Measurements from ENCODE around the gene SEMA3B.
A peak's percentile ranks its signal among the peaks of the same experiment; 100 is the strongest.
"Not testable (repeated sequence)": the region's sequence is repeated elsewhere in the genome, so short reads cannot be mapped to it uniquely, and the experiment has no call there.

Gene SEMA3B

DNA sequence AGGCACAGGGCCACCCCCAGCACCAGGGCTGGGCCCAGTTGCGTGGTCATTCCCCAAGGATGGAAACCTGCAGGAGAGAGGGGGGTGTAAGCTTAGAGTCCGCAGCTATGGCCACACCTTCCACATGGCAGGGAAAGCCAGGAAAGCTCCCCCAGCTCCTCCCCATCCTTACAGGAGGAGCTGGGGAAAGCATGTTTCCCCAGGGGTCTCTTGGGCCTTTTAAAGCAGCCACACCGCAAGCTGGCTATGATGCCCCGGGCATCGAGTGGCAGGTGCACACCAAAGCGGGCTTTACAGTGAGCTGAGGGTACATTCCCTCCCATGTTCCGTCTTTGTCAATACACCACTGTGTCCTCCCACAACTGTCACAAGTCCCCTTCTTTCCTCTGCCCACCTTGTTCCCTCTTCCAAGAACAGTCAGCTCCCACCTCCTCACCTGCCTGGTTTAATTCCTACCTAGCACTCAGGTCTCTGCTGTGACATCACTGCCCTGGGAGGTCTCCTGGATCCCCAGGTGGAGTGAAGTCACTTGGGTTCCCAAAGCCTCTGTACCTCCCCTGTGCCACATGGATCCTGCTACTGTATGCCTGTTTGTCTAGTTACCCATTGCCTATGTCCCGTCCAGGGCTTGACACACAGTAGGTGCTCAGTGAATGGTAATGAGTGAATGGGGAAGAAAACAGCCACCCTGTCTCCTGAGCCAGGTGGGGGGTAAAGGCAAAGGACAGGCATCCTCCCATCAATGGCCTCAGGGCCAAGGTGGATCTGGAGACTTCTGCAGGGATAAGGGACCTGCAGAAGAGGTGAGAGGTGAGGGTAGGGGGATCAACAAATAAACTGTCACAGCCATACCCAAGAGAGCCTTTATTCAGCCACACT is 26.8 kb downstream of the SEMA3B start:
- DNase-seq, result no peak

DNA sequence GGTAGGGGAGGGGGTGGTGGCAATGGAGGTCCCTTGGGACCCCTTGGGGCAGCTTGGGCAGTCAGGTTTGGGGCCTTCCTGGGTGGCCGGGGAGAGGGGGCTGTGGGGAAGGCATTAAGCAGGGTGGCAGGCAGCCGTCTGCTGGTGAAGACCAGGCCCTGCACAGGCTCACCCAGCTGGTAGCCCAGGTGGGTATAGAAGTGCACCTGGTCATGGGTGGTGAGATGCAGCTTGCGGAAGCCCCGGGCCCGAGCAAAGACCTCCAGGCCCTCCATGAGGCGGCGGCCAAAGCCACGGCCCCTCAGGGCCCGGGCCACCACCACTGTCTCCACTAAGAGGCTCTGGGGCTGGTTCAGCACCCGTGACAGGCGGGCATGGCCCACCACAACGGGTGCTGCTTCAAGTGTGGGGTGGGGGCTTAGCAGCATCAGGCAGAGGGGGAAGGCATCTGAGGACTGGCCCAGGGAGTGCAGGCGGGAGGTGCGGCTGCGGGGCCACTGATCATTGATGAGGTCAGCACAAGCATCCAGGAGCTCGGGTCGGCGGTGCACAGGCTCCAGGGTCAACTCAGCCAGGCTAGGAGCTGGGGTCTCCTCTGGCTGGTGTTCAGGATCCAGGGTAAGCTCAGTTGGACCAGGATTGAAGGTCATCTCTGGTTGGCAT is 27.9 kb downstream of the SEMA3B start:
- no peak for DNase-seq

GRCh38 chr3:50297384-50297775 is 28.4 kb downstream of the SEMA3B start:
- DNase-seq, result no peak

- DNase-seq, result peak; percentile 26
Observed at GRCh38 chr3:50297896-50298725, 29.2 kb downstream of the SEMA3B start.

GRCh38 chr3:50298836-50299637 is 30.1 kb downstream of the SEMA3B start, which contains the start of the genes HYAL3 and NAA80:
Gene HYAL3, minus strand, starts transcription at chr3:50299405. Its CDS starts 3,803 bp downstream, at chr3:50295602.
Gene NAA80, minus strand, starts transcription at chr3:50299405. Its CDS starts 1,942 bp downstream, at chr3:50297463.
- DNase-seq, result peak; percentile 100

- no peak for DNase-seq
Observed at GRCh38 chr3:50299638-50299928, 30.6 kb downstream of the SEMA3B start.

DNA sequence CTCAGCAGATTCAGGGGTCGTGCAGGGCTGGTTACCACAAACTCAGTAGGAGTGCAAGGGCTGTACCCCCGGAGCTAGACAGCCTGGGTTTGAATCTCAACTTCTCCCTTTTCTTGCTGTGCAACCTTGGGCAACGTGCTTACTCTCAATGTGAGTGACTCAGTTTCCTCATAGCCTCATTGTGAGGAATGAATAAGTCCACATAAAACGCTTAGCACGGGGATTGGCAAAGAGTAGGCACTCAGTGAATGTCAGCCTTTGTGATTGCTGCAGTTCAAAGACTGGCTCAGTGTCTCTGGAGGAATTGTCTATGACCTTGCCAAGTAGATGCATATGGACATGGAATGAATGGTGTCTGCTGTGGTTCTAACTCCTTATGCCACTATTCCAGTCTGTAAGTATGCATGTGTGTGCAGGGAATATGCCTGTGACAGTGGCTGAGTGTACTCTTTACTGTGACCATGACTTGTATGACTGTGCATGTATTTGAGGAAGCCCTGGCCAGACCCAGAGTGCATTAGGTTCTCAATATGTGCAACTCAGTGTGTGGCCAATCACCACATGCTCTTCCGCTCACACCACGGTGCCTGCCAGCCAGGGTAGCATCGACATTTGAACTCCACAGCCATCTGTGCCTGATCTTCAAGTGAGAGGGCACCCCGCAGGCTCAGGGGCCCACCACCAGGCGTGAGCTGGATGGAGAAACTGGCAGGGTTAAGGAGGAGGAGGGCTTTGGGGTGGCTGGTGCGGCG is 31.2 kb downstream of the SEMA3B start:
- DNase-seq, result no peak

GRCh38 chr3:50300681-50301254 is 31.8 kb downstream of the SEMA3B start:
- no peak for DNase-seq

- no peak for DNase-seq
Observed at GRCh38 chr3:50302095-50303012, 33.4 kb downstream of the SEMA3B start.

GRCh38 chr3:50303013-50303815 is 34.3 kb downstream of the SEMA3B start, which contains the start of gene HYAL1:
Gene HYAL1, minus strand, starts transcription at chr3:50303574. Its CDS starts 618 bp downstream, at chr3:50302956.
- DNase-seq, result no peak

GRCh38 chr3:50304601-50305000 is 35.7 kb downstream of the SEMA3B start:
- DNase-seq, result no peak

GRCh38 chr3:50312041-50312440 is 43.1 kb downstream of the SEMA3B start:
- not testable (repeated sequence) for DNase-seq

DNA sequence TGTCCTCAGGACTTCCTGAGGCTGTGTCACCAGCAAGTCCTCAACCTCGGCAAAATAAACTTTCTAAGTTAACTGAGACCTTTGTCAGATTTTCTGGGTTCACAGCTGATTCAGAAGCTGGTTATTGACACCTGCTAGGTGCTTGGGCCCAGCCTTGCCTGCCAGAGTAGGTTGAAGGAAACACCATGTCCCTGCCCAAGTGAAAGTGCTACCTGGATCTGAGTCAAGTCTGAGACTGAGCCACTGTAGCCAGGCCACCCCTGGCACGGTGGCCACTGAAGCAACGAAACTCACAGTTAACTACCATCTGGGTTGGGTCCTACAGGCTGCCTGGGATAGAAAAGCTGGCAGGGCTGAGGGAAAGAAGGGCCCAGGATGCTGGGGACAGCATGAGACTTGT is 45.4 kb downstream of the SEMA3B start:
- DNase-seq, result no peak

- no peak for DNase-seq
Observed at GRCh38 chr3:50314816-50315215, 45.9 kb downstream of the SEMA3B start.

GRCh38 chr3:50316657-50317242 is 47.8 kb downstream of the SEMA3B start:
- peak; percentile 81 for DNase-seq

DNA sequence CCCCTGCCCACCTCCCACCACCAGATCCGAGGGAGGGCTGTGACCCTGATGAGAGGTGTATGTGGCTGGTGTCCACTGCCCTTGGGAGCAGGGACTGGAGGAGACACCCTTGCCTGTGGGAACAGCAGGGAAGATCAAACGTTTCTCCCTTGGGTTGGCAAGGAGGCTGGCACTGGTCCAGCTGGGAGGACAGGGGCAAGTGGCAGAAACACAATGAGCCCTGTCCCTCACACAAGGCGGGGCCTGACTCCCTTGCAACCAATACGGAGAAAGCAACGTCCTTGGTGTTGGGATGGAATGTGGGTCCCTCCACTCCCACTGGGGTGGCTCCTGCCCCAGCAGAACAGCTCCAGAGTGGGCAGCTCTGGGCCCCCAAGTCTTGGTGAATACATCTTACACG is 48.4 kb downstream of the SEMA3B start:
- no peak for DNase-seq

DNA sequence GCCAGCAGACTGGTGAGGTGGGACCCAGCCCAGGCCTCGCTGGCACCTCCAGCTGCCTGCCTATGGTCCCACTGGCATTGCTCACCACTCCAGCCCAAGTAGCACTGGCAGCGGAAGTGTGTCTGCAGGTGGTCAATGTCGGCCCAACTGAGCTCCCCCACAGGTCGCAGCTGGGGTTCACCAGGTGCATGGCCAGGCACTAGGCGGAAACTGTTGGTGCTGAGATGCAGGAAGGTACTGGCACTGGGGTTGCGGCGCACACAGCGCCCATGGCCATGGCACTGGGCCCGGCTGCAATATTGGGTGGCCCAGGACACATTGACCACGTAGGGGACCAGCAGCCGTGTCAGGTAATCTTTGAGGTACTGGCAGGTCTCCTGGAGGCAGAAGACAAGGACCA is 49.2 kb downstream of the SEMA3B start:
- no peak for DNase-seq

DNA sequence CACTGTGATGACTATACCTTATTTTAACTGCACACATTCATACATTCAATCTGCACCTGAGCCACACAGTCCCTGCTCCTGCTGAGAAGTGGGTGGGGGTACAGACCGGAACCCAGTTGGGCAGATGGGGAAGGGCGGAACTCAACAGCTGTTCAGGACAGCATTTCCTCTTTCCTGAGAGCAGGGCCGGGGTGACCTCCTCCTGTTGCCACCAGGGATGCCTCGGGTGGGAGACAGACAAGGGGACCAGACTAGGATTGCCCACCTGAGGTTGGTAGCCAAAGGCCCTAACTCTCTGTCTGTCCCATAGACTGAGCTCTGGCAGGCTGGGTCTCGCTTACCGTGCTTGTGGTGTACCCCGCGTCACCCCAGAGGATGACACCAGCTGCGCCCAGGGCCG is 49.7 kb downstream of the SEMA3B start:
- no peak for DNase-seq
